T-helper 2 cell (primary cell): ENCODE data around the gene USP11.

Source experiments
- DNase-seq, 5 experiments: peaks; one replicate each; pipeline versions ENCODE4 v3.0.0 to v3.0.0-alpha.2; 2012 to 2022

USP11 gene

GRCh38 chrX:47204970-47205369 is 27.8 kb upstream of the USP11 start:
- no peak for DNase-seq

- DNase-seq = no peak
Observed at GRCh38 chrX:47206316-47206715, 26.5 kb upstream of the USP11 start.

GRCh38 chrX:47208108-47208507 is 24.7 kb upstream of the USP11 start:
- DNase-seq = no peak

GRCh38 chrX:47209508-47210238 is 23.1 kb upstream of the USP11 start:
- no peak for DNase-seq

- no peak for DNase-seq
Observed at GRCh38 chrX:47210661-47211425, 22.0 kb upstream of the USP11 start.

GRCh38 chrX:47212381-47213293 is 20.2 kb upstream of the USP11 start:
- DNase-seq = no peak

GRCh38 chrX:47214435-47215077 is 18.3 kb upstream of the USP11 start:
- DNase-seq = no peak

GRCh38 chrX:47215291-47215900 is 17.4 kb upstream of the USP11 start:
- no peak for DNase-seq

GRCh38 chrX:47216393-47216925 is 16.4 kb upstream of the USP11 start:
- DNase-seq = no peak

GRCh38 chrX:47217121-47217851 is 15.5 kb upstream of the USP11 start:
- peak in 1 of 5 experiments; percentile 13 for DNase-seq

GRCh38 chrX:47217852-47218279 is 14.9 kb upstream of the USP11 start:
- DNase-seq = peak; percentile 81 to 100 (median 93)

GRCh38 chrX:47218280-47218919 is 14.4 kb upstream of the USP11 start, which contains the start of gene CDK16:
TSS of gene CDK16 (plus strand) at chrX:47218681. CDS start at chrX:47223558, 4,877 bp downstream.
- peak; percentile 37 to 88 (median 53) for DNase-seq

- DNase-seq = peak; percentile 17 to 56 (median 28)
Observed at GRCh38 chrX:47218920-47219815, 13.6 kb upstream of the USP11 start.

- DNase-seq = no peak
Observed at GRCh38 chrX:47221756-47222155, 11.1 kb upstream of the USP11 start.

GRCh38 chrX:47222751-47223350 is 10.0 kb upstream of the USP11 start:
- DNase-seq = no peak

- DNase-seq = no peak
Observed at GRCh38 chrX:47223476-47224250, 9.1 kb upstream of the USP11 start.

GRCh38 chrX:47224266-47224895 is 8.4 kb upstream of the USP11 start:
- no peak for DNase-seq

GRCh38 chrX:47224896-47225290 is 7.9 kb upstream of the USP11 start:
- no peak for DNase-seq
